Caco-2 (cell line): Measurements from ENCODE around the gene FAM72A. TPM values are rescaled to one million over a fixed set of nuclear protein-coding genes. Genes with fewer than 3 reads are reported as not detected.
"Not testable (repeated sequence)": the region's sequence is repeated elsewhere in the genome, so short reads cannot be mapped to it uniquely, and the experiment has no call there.

Experiments used
- BruUV-seq: library from RNA; stranded (reverse); fragments of 400-500 nt; replicated peaks from 2 replicates; lab custom pipeline; 2021; lab: Mats Ljungman, UMichigan
- CTCF ChIA-PET: fragments of 300-600 bp; sonication (Branson Sonifier 250); formaldehyde crosslinking; loops from one replicate; lab custom pipeline; 2022; ENCODE audit warnings: antibody characterized with exemption; lab: Charles Lee
- POLR2A ChIA-PET: fragments of 300-600 bp; sonication (Branson Sonifier 250); formaldehyde crosslinking; loops from one replicate; lab custom pipeline; 2022; ENCODE audit warnings: antibody characterized with exemption; lab: Charles Lee
- DNase-seq, 2 experiments: peaks; one replicate each; pipeline versions ENCODE4 v3.0.0 to v3.0.0-alpha.2; 2020 to 2022
- H3K27me3 ChIP-seq: replicated peaks from 2 replicates; pipeline ENCODE4 v1.6.0; 2011; ENCODE audit warnings: low read length; ENCODE audit not compliant: control insufficient read depth, insufficient read depth
- H3K36me3 ChIP-seq: 2 replicates; pipeline ENCODE4 v1.5.1; 2011; ENCODE audit warnings: low read length; ENCODE audit not compliant: control insufficient read depth, insufficient read depth
- H3K4me1 ChIP-seq: fragments of 250-450 bp; sonication (Bioruptor Pico); 2 replicates; pipeline ENCODE4 v1.5.1; 2020; ENCODE audit warnings: mild to moderate bottlenecking
- H3K4me3 ChIP-seq: 2 replicates; pipeline ENCODE4 v1.5.1; 2011; ENCODE audit warnings: low read depth, mild to moderate bottlenecking, control low read depth, low read length
- H3K9me3 ChIP-seq: fragments of 250-450 bp; sonication (Bioruptor Pico); 2 replicates; pipeline ENCODE4 v1.5.1; 2020; ENCODE audit warnings: mild to moderate bottlenecking, moderate library complexity
- H3K27ac Mint-ChIP-seq: one replicate; pipeline ENCODE4 v1.8.0; 2022; ENCODE audit warnings: mixed read lengths; ENCODE audit not compliant: unreplicated experiment
- H3K27me3 Mint-ChIP-seq: one replicate; pipeline ENCODE4 v1.8.0; 2022; ENCODE audit warnings: mixed read lengths; ENCODE audit not compliant: insufficient read depth, unreplicated experiment
- H3K36me3 Mint-ChIP-seq: one replicate; pipeline ENCODE4 v1.8.0; 2022; ENCODE audit warnings: mild to moderate bottlenecking, mixed read lengths; ENCODE audit not compliant: insufficient read depth, unreplicated experiment
- H3K4me1 Mint-ChIP-seq: one replicate; pipeline ENCODE4 v1.8.0; 2022; ENCODE audit warnings: low read depth, mixed read lengths; ENCODE audit not compliant: unreplicated experiment
- H3K4me3 Mint-ChIP-seq: one replicate; pipeline ENCODE4 v1.8.0; 2022; ENCODE audit warnings: mild to moderate bottlenecking, moderate library complexity, mixed read lengths; ENCODE audit not compliant: unreplicated experiment
- H3K9me3 Mint-ChIP-seq: one replicate; pipeline ENCODE4 v1.8.0; 2022; ENCODE audit warnings: mixed read lengths; ENCODE audit not compliant: unreplicated experiment
- intact Hi-C: fragments of 100-400 bp; cut with micrococcal nuclease; formaldehyde crosslinking; loops from one replicate; pipeline ENCODE4 v1.10.0; 2022; ENCODE audit not compliant: unreplicated experiment
- total RNA-seq: library from RNA; stranded (reverse); gene quantifications from 2 replicates; pipeline ENCODE4 v1.2.3, GENCODE V29; 2022

The FAM72A gene
- total RNA-seq, 1 experiment from 2014 or later: 12.3 TPM

- H3K4me3 ChIP-seq, POLR2A ChIA-PET, H3K4me1 ChIP-seq, H3K36me3 Mint-ChIP-seq, CTCF ChIA-PET, H3K27me3 Mint-ChIP-seq, H3K27me3 ChIP-seq, DNase-seq, H3K9me3 Mint-ChIP-seq, BruUV-seq, intact Hi-C loops, H3K4me1 Mint-ChIP-seq, H3K27ac Mint-ChIP-seq, H3K9me3 ChIP-seq, H3K4me3 Mint-ChIP-seq, H3K36me3 ChIP-seq: not testable (repeated sequence)
These were observed 5.8 kb downstream of the FAM72A start for GRCh38 chr1:206196748-206197424.

- H3K36me3 ChIP-seq, H3K4me1 Mint-ChIP-seq, intact Hi-C loops, DNase-seq, H3K27me3 ChIP-seq, H3K9me3 Mint-ChIP-seq, H3K4me3 Mint-ChIP-seq, H3K27me3 Mint-ChIP-seq, H3K36me3 Mint-ChIP-seq, H3K4me3 ChIP-seq, POLR2A ChIA-PET, BruUV-seq, H3K9me3 ChIP-seq, H3K27ac Mint-ChIP-seq, CTCF ChIA-PET, H3K4me1 ChIP-seq: not testable (repeated sequence)
These were observed 7.5 kb downstream of the FAM72A start for GRCh38 chr1:206195182-206195581.

GRCh38 chr1:206186826-206187225 lies 15.8 kb downstream of the FAM72A start:
- H3K36me3 Mint-ChIP-seq, BruUV-seq, DNase-seq, H3K27me3 Mint-ChIP-seq, H3K4me3 ChIP-seq, H3K4me1 Mint-ChIP-seq, H3K9me3 ChIP-seq, H3K9me3 Mint-ChIP-seq, H3K36me3 ChIP-seq, POLR2A ChIA-PET, H3K4me1 ChIP-seq, H3K4me3 Mint-ChIP-seq, H3K27ac Mint-ChIP-seq, H3K27me3 ChIP-seq, intact Hi-C loops, CTCF ChIA-PET: not testable (repeated sequence)

GRCh38 chr1:206185778-206186177 lies 16.9 kb downstream of the FAM72A start:
- H3K27me3 Mint-ChIP-seq, POLR2A ChIA-PET, H3K4me1 ChIP-seq, BruUV-seq, H3K36me3 Mint-ChIP-seq, H3K27me3 ChIP-seq, H3K36me3 ChIP-seq, DNase-seq, H3K9me3 Mint-ChIP-seq, CTCF ChIA-PET, H3K4me3 ChIP-seq, intact Hi-C loops, H3K4me3 Mint-ChIP-seq, H3K27ac Mint-ChIP-seq, H3K9me3 ChIP-seq, H3K4me1 Mint-ChIP-seq: not testable (repeated sequence)

GRCh38 chr1:206183788-206184187 lies 18.9 kb downstream of the FAM72A start:
- H3K27me3 Mint-ChIP-seq, POLR2A ChIA-PET, H3K4me1 ChIP-seq, DNase-seq, H3K9me3 ChIP-seq, H3K4me1 Mint-ChIP-seq, BruUV-seq, H3K4me3 Mint-ChIP-seq, H3K27me3 ChIP-seq, H3K9me3 Mint-ChIP-seq, intact Hi-C loops, H3K36me3 Mint-ChIP-seq, H3K36me3 ChIP-seq, H3K4me3 ChIP-seq, H3K27ac Mint-ChIP-seq, CTCF ChIA-PET: not testable (repeated sequence)

- H3K36me3 ChIP-seq, intact Hi-C loops, H3K9me3 ChIP-seq, H3K4me3 ChIP-seq, H3K4me3 Mint-ChIP-seq, H3K9me3 Mint-ChIP-seq, H3K27me3 Mint-ChIP-seq, POLR2A ChIA-PET, H3K4me1 Mint-ChIP-seq, H3K27ac Mint-ChIP-seq, BruUV-seq, H3K4me1 ChIP-seq, DNase-seq, CTCF ChIA-PET, H3K36me3 Mint-ChIP-seq, H3K27me3 ChIP-seq: not testable (repeated sequence)
These were observed 20.0 kb downstream of the FAM72A start for GRCh38 chr1:206182368-206183317.
